ENCODE data around the gene DDIT4.

DDIT4 gene

GRCh38 chr10:72272689-72273409 is 875 bp upstream of the DDIT4 start:
- peak overlapping the region; percentile 74 for H3K4me3 ChIP-seq
- DNase-seq (ENCODE audit: low spot score) = peak; percentile 96
- peak overlapping the region; percentile 90 to 100 for H3K27ac ChIP-seq
- TF ChIP-seq CTCF (IDR thresholded peaks at IDR 0.05) = no peak

- Histone ChIP-seq H3K27ac (peak overlapping the region; percentile 90 to 100), H3K4me3 (peak overlapping the region; percentile 74)
- DNase-seq (ENCODE audit: low spot score) = no peak
- no peak for TF ChIP-seq CTCF (IDR thresholded peaks at IDR 0.05)
These were observed 547 bp downstream of the DDIT4 start for GRCh38 chr10:72274213-72274729.

GRCh38 chr10:72274730-72275350 is 1.1 kb downstream of the DDIT4 start:
- peak overlapping the region; percentile 90 to 100 for H3K27ac ChIP-seq
- peak; percentile 85 for DNase-seq (ENCODE audit: low spot score)
- H3K4me3 ChIP-seq = peak overlapping the region; percentile 74

GRCh38 chr10:72275351-72276012 is 1.8 kb downstream of the DDIT4 start:
- no peak for DNase-seq (ENCODE audit: low spot score)
- Histone ChIP-seq H3K27ac (peak overlapping the region; percentile 90 to 100), H3K4me3 (peak overlapping the region; percentile 74)
- TF ChIP-seq CTCF (IDR thresholded peaks at IDR 0.05) = no peak

More at GRCh38 chr10:72274730-72275350, 1.1 kb downstream of the DDIT4 start:
- TF ChIP-seq CTCF (IDR thresholded peaks at IDR 0.05) = peak; percentile 70

- peak overlapping the region; percentile 74 for H3K4me3 ChIP-seq
- DNase-seq (ENCODE audit: low spot score) = no peak
- peak overlapping the region; percentile 90 to 100 for H3K27ac ChIP-seq
- TF ChIP-seq CTCF (IDR thresholded peaks at IDR 0.05) = no peak
These were observed 2.3 kb downstream of the DDIT4 start for GRCh38 chr10:72276013-72276387.

- TF ChIP-seq CTCF (IDR thresholded peaks at IDR 0.05) = no peak
- Histone ChIP-seq H3K4me3 (peak overlapping the region; percentile 74), H3K27ac (peak overlapping the region; percentile 90 to 100)
- DNase-seq (ENCODE audit: low spot score) = no peak
These were observed 3.0 kb downstream of the DDIT4 start for GRCh38 chr10:72276421-72277339.

Measured in coronary artery (tissue), 2 donors.